GM23338 (cell line): ENCODE results near the gene NRAS. TPM values are rescaled to one million over a fixed set of nuclear protein-coding genes. Genes with fewer than 3 reads are reported as not detected.

ENCODE experiments used
- ATAC-seq: fragments of 200-7000 bp; cut with Tn5 transposase; 3 replicates; pipeline ENCODE4 v1.9.1; 2020
- DNase-seq: peaks from one replicate; pipeline ENCODE4 v3.0.0-alpha.2; 2015; ENCODE audit warnings: low spot score
- H2AFZ ChIP-seq: fragments of 200-600 bp; sonication (generic); 2 replicates; pipeline ENCODE4 v1.8.0; 2016; ENCODE audit warnings: antibody characterized with exemption, mild to moderate bottlenecking, moderate library complexity
- H3F3A ChIP-seq: fragments of 200-600 bp; sonication (generic); replicated peaks from 2 replicates; pipeline ENCODE4 v1.8.0; 2017; ENCODE audit warnings: antibody characterized with exemption, mixed run types, low read depth
- H3K27ac ChIP-seq: fragments of 200-600 bp; sonication (generic); 2 replicates; pipeline ENCODE4 v1.6.1; 2016; ENCODE audit warnings: low read depth
- H3K27me3 ChIP-seq: fragments of 200-600 bp; sonication (generic); 2 replicates; pipeline ENCODE4 v1.8.0; 2016; ENCODE audit warnings: mild to moderate bottlenecking, mixed run types, moderate library complexity; ENCODE audit not compliant: insufficient read depth
- H3K36me3 ChIP-seq: fragments of 200-600 bp; sonication (generic); 2 replicates; pipeline ENCODE4 v1.8.0; 2016; ENCODE audit warnings: mild to moderate bottlenecking; ENCODE audit not compliant: insufficient read depth
- H3K4me1 ChIP-seq: fragments of 200-600 bp; sonication (generic); 2 replicates; pipeline ENCODE4 v1.8.0; 2016; ENCODE audit warnings: mild to moderate bottlenecking, moderate library complexity; ENCODE audit not compliant: insufficient read depth
- H3K4me2 ChIP-seq: fragments of 200-600 bp; sonication (generic); 2 replicates; pipeline ENCODE4 v1.7.1; 2017; ENCODE audit warnings: mixed run types
- H3K4me3 ChIP-seq: fragments of 200-600 bp; sonication (generic); 2 replicates; pipeline ENCODE4 v1.6.1; 2016; ENCODE audit warnings: mixed run types
- H3K79me2 ChIP-seq: fragments of 200-600 bp; sonication (generic); replicated peaks from 2 replicates; pipeline ENCODE4 v1.8.0; 2017; ENCODE audit warnings: mild to moderate bottlenecking; ENCODE audit not compliant: insufficient read depth
- H3K9me2 ChIP-seq: fragments of 200-600 bp; sonication (generic); 2 replicates; pipeline ENCODE4 v1.8.0; 2017; ENCODE audit not compliant: insufficient read depth
- H4K20me1 ChIP-seq: fragments of 200-600 bp; sonication (generic); replicated peaks from 2 replicates; pipeline ENCODE4 v1.8.0; 2017; ENCODE audit warnings: mild to moderate bottlenecking; ENCODE audit not compliant: insufficient read depth
- H3K27ac Mint-ChIP-seq: 2 replicates; pipeline ENCODE4 v1.8.0; 2020; ENCODE audit warnings: inconsistent platforms, mild to moderate bottlenecking, moderate library complexity, mixed read lengths
- H3K27me3 Mint-ChIP-seq: 3 replicates; pipeline ENCODE4 v1.8.0; 2022; ENCODE audit warnings: low read depth, mild to moderate bottlenecking, moderate library complexity, mixed read lengths, inconsistent platforms; ENCODE audit not compliant: insufficient read depth, poor library complexity
- H3K36me3 Mint-ChIP-seq: 3 replicates; pipeline ENCODE4 v1.8.0; 2021; ENCODE audit warnings: low read depth, mild to moderate bottlenecking, inconsistent platforms, moderate library complexity, mixed read lengths
- H3K4me1 Mint-ChIP-seq: 3 replicates; pipeline ENCODE4 v1.8.0; 2020; ENCODE audit warnings: mild to moderate bottlenecking, inconsistent platforms, mixed read lengths
- H3K4me3 Mint-ChIP-seq: 3 replicates; pipeline ENCODE4 v1.8.0; 2021; ENCODE audit warnings: moderate library complexity, mild to moderate bottlenecking, inconsistent platforms, mixed read lengths
- H3K9me3 Mint-ChIP-seq: 3 replicates; pipeline ENCODE4 v1.8.0; 2020; ENCODE audit warnings: moderate library complexity, mild to moderate bottlenecking, inconsistent platforms, mixed read lengths
- CREB1 ChIP-seq: fragments of 250-450 bp; sonication (Bioruptor Pico); IDR thresholded peaks from 2 replicates; pipeline ENCODE4 v1.5.0; 2020; ENCODE audit warnings: low read depth, mild to moderate bottlenecking, moderate library complexity
- CTCF ChIP-seq, 2 experiments: fragments of 200-600 bp in 1 of 2; sonication (generic) in 1 of 2; conservative IDR thresholded peaks; 2 replicates each; pipeline versions ENCODE4 v1.5.1 to v1.6.1; 2016 to 2017; ENCODE audit warnings: antibody characterized with exemption in 2 of 2, low read depth in 2 of 2, mild to moderate bottlenecking in 2 of 2, moderate library complexity in 1 of 2
- EZH2 ChIP-seq: fragments of 200-600 bp; sonication (generic); IDR thresholded peaks from one replicate; pipeline ENCODE4 v1.8.0; 2017; ENCODE audit warnings: antibody characterized with exemption, mild to moderate bottlenecking, low read depth; ENCODE audit not compliant: unreplicated experiment
- EZH2phosphoT487 ChIP-seq: fragments of 200-600 bp; sonication (generic); IDR thresholded peaks from one replicate; pipeline ENCODE4 v1.8.1; 2018; ENCODE audit warnings: antibody characterized with exemption; ENCODE audit not compliant: unreplicated experiment
- JUNB ChIP-seq: IDR thresholded peaks from one replicate; pipeline ENCODE4 v1.6.1; 2016; ENCODE audit warnings: antibody characterized with exemption; ENCODE audit not compliant: unreplicated experiment
- NANOG ChIP-seq: IDR thresholded peaks from 2 replicates; pipeline ENCODE4 v1.6.1; 2016; ENCODE audit warnings: antibody characterized with exemption, borderline replicate concordance
- POLR2AphosphoS5 ChIP-seq: IDR thresholded peaks from 2 replicates; pipeline ENCODE4 v1.6.1; 2016; ENCODE audit warnings: antibody characterized with exemption, low read depth
- STAT1 ChIP-seq: IDR thresholded peaks from one replicate; pipeline ENCODE4 v1.6.1; 2016; ENCODE audit warnings: antibody characterized with exemption; ENCODE audit not compliant: unreplicated experiment
- ZNF114 ChIP-seq: fragments of 250-450 bp; sonication (Bioruptor Pico); IDR thresholded peaks from 2 replicates; pipeline ENCODE4 v1.5.0; 2020; ENCODE audit warnings: mild to moderate bottlenecking, moderate library complexity
- ZNF331 ChIP-seq: fragments of 250-450 bp; sonication (Bioruptor Pico); IDR thresholded peaks from 2 replicates; pipeline ENCODE4 v1.5.0; 2020; ENCODE audit warnings: low read depth, mild to moderate bottlenecking, moderate library complexity
- polyA plus RNA-seq: library from polyadenylated mRNA; unstranded; fragments of >200 nt; fragmentation: Nextera tagmentation; extraction: Ambion mirVana; gene quantifications from 2 replicates; pipeline ENCODE4 v1.2.1, GENCODE V29; 2016
- total RNA-seq: library from RNA; depleted of rRNA; stranded (reverse); fragments of >200 nt; shearing (Covaris generic); gene quantifications from 2 replicates; pipeline ENCODE4 v1.2.3, GENCODE V29; 2014
- TF ChIP-seq, protein P1 (sequence below): IDR thresholded peaks from one replicate; pipeline ENCODE4 v1.6.1; 2018; ENCODE audit warnings: antibody characterized with exemption; ENCODE audit not compliant: unreplicated experiment
- TF ChIP-seq, protein P2 (sequence below): IDR thresholded peaks from 2 replicates; pipeline ENCODE4 v1.6.1; 2016; ENCODE audit warnings: antibody characterized with exemption

NRAS gene
- total and polyA plus RNA-seq, 2 experiments from 2014 or later, result 22.3 to 83.2 TPM

GRCh38 chr1:114750780-114751179, 34.2 kb upstream of the NRAS start (continued):
- TF ChIP-seq CREB1, result no peak
- TF ChIP-seq EZH2, result no peak
- TF ChIP-seq NANOG, result no peak
- TF ChIP-seq CTCF (conservative IDR thresholded peaks at IDR 0.05; ENCODE audit: low read depth in 2 of 2), result no peak
- TF ChIP-seq JUNB, result no peak
- TF ChIP-seq, protein P1, sequence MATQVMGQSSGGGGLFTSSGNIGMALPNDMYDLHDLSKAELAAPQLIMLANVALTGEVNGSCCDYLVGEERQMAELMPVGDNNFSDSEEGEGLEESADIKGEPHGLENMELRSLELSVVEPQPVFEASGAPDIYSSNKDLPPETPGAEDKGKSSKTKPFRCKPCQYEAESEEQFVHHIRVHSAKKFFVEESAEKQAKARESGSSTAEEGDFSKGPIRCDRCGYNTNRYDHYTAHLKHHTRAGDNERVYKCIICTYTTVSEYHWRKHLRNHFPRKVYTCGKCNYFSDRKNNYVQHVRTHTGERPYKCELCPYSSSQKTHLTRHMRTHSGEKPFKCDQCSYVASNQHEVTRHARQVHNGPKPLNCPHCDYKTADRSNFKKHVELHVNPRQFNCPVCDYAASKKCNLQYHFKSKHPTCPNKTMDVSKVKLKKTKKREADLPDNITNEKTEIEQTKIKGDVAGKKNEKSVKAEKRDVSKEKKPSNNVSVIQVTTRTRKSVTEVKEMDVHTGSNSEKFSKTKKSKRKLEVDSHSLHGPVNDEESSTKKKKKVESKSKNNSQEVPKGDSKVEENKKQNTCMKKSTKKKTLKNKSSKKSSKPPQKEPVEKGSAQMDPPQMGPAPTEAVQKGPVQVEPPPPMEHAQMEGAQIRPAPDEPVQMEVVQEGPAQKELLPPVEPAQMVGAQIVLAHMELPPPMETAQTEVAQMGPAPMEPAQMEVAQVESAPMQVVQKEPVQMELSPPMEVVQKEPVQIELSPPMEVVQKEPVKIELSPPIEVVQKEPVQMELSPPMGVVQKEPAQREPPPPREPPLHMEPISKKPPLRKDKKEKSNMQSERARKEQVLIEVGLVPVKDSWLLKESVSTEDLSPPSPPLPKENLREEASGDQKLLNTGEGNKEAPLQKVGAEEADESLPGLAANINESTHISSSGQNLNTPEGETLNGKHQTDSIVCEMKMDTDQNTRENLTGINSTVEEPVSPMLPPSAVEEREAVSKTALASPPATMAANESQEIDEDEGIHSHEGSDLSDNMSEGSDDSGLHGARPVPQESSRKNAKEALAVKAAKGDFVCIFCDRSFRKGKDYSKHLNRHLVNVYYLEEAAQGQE, result no peak
- TF ChIP-seq EZH2phosphoT487, result no peak
- TF ChIP-seq, protein P2, sequence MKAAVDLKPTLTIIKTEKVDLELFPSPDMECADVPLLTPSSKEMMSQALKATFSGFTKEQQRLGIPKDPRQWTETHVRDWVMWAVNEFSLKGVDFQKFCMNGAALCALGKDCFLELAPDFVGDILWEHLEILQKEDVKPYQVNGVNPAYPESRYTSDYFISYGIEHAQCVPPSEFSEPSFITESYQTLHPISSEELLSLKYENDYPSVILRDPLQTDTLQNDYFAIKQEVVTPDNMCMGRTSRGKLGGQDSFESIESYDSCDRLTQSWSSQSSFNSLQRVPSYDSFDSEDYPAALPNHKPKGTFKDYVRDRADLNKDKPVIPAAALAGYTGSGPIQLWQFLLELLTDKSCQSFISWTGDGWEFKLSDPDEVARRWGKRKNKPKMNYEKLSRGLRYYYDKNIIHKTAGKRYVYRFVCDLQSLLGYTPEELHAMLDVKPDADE, result no peak
- no peak for TF ChIP-seq STAT1
- no peak for TF ChIP-seq ZNF331

DNA sequence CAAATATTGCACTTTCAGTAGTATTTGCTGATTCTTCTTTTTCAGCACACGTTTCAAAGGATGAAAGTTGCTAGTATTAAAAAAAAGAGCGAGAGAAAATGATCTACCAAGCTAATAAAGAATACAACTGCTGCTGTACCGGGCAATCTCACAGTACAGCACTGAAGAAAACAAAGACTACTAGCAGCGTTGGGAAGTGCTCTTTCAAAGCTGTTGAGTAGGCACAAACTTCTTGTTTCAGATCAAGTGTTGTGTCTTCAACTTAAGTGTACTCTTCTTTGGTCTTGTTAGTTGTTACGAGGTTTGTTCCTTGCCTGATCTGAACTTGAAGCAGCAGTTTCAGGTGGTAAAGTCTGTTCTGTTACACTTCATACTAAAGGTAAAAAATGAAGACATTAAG, 33.3 kb upstream of the NRAS start:
- H3K4me3 ChIP-seq, result no peak overlapping the region
- no peaks in the 10 kb centered on the region for H3F3A ChIP-seq
- H3K4me2 ChIP-seq, result no peak overlapping the region
- no peak for ATAC-seq
- Mint-ChIP-seq H3K36me3 (peaks cover 61% of the 10 kb centered on the region), H3K4me3 (no peak overlapping the region), H3K27ac (no peak overlapping the region), H3K9me3 (no peaks in the 10 kb centered on the region), H3K27me3 (no peaks in the 10 kb centered on the region), H3K4me1 (peaks cover 37% of the 10 kb centered on the region)
- DNase-seq, result no peak
- H3K9me2 ChIP-seq, result no peaks in the 10 kb centered on the region
- H3K4me1 ChIP-seq, result peaks cover 38% of the 10 kb centered on the region
- H3K36me3 ChIP-seq, result peaks cover 35% of the 10 kb centered on the region
- H3K79me2 ChIP-seq, result peaks cover 100% of the 10 kb centered on the region
- H2AFZ ChIP-seq, result no peak overlapping the region
- H3K27ac ChIP-seq, result no peak overlapping the region
- no peaks in the 10 kb centered on the region for H3K27me3 ChIP-seq
- H4K20me1 ChIP-seq, result peaks cover 82% of the 10 kb centered on the region
- TF ChIP-seq STAT1 (no peak), JUNB (no peak), NANOG (no peak), EZH2phosphoT487 (no peak), ZNF331 (no peak), CTCF (conservative IDR thresholded peaks at IDR 0.05; ENCODE audit: low read depth in 2 of 2) (no peak), POLR2AphosphoS5 (no peak), CREB1 (no peak), ZNF114 (no peak), EZH2 (no peak)
- TF ChIP-seq, protein P1, result no peak
- TF ChIP-seq, protein P2, result no peak
